Stimulated activated memory B cell treated with anti-CD40 and anti-IgM and Interleukin-4, amounts not matched to agents 10 μg/mL and 1 μg/mL and 100 μg/mL, for 72 hours (primary cell): ENCODE data around the gene CTNNBL1.

Experiments used
- ATAC-seq: fragments of 150-1000 bp; cut with Tn5 transposase; 2 replicates; pipeline ENCODE4 v1.10.0; 2021
- H3K27ac Mint-ChIP-seq: one replicate; pipeline ENCODE4 v1.8.0; 2022; ENCODE audit warnings: mild to moderate bottlenecking, mixed read lengths
- H3K27me3 Mint-ChIP-seq: one replicate; pipeline ENCODE4 v1.8.0; 2022; ENCODE audit warnings: mixed read lengths
- H3K36me3 Mint-ChIP-seq: one replicate; pipeline ENCODE4 v1.8.0; 2022; ENCODE audit warnings: mixed read lengths
- H3K4me1 Mint-ChIP-seq: one replicate; pipeline ENCODE4 v1.8.0; 2022; ENCODE audit warnings: mixed read lengths
- H3K4me3 Mint-ChIP-seq: one replicate; pipeline ENCODE4 v1.8.0; 2022; ENCODE audit warnings: mild to moderate bottlenecking, moderate library complexity, mixed read lengths
- H3K9me3 Mint-ChIP-seq: one replicate; pipeline ENCODE4 v1.8.0; 2022; ENCODE audit warnings: mixed read lengths

The CTNNBL1 gene

GRCh38 chr20:37733416-37733815 is 39.6 kb downstream of the CTNNBL1 start:
- Mint-ChIP-seq H3K4me3 (no peak overlapping the region), H3K36me3 (peaks cover 64% of the 10 kb centered on the region), H3K4me1 (peaks cover 29% of the 10 kb centered on the region), H3K27ac (no peak overlapping the region), H3K9me3 (no peaks in the 10 kb centered on the region), H3K27me3 (no peaks in the 10 kb centered on the region)
- ATAC-seq = no peak

GRCh38 chr20:37734228-37734985 is 40.6 kb downstream of the CTNNBL1 start:
- H3K27me3 Mint-ChIP-seq = no peaks in the 10 kb centered on the region
- no peak overlapping the region for H3K27ac Mint-ChIP-seq
- no peaks in the 10 kb centered on the region for H3K9me3 Mint-ChIP-seq
- no peak overlapping the region for H3K4me3 Mint-ChIP-seq
- H3K4me1 Mint-ChIP-seq = peaks cover 24% of the 10 kb centered on the region
- H3K36me3 Mint-ChIP-seq = peaks cover 71% of the 10 kb centered on the region
- ATAC-seq = no peak

- H3K9me3 Mint-ChIP-seq = no peaks in the 10 kb centered on the region
- no peaks in the 10 kb centered on the region for H3K27me3 Mint-ChIP-seq
- no peak overlapping the region for H3K27ac Mint-ChIP-seq
- ATAC-seq = no peak
- peaks cover 15% of the 10 kb centered on the region for H3K4me1 Mint-ChIP-seq
- H3K4me3 Mint-ChIP-seq = no peak overlapping the region
- peaks cover 81% of the 10 kb centered on the region for H3K36me3 Mint-ChIP-seq
Observed at GRCh38 chr20:37735541-37735940, 41.7 kb downstream of the CTNNBL1 start.

DNA sequence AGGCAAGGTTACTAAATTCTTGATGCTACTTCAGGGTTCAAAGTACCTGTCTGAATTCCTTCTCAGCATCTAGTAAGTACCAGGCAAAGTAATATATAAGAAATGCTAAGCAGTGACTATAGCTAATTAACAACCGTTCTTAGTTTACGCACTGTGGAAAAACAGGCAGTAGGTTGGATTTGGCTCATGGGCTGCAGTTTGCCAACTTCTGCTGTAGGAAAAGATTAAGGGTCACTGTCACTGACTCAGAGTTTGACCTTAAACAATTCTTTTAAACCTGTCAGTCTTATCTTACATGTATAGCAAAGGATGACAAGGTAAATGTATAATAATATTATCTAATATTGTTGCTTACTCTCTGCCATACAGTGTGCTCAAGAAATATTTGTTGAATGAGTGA is 42.3 kb downstream of the CTNNBL1 start:
- Mint-ChIP-seq H3K27ac (no peak overlapping the region), H3K4me1 (peaks cover 15% of the 10 kb centered on the region), H3K9me3 (no peaks in the 10 kb centered on the region), H3K27me3 (no peaks in the 10 kb centered on the region), H3K4me3 (no peak overlapping the region), H3K36me3 (peaks cover 81% of the 10 kb centered on the region)
- ATAC-seq = no peak

DNA sequence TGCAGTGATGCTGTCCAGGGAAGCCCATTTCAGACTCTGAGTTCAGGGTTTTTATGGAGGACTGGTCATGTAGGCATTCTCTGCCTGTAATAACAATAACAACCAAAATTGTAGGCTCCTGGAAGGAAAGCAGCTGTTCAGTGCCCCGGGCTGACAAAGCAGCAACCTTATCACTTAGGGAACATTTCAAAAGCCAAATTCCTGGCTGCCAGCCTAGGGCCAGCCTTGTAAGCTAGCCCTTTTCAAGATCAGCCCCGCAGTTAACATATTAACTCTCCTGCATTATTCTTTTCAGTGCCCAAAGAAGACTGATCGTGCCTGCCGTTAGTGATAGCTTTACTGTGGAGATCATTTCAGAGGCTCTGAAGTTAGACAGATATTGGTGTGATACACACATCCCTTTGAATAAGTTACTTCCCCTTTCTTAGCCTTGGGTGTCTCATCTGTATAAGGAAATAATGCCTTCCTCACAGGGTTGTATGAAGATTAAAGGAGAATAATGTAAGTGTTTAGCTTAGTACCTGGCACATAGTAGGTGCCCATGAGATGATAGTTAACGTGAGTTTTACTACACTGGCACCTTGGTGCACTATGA is 44.1 kb downstream of the CTNNBL1 start:
- Mint-ChIP-seq H3K4me3 (no peak overlapping the region), H3K36me3 (peaks cover 69% of the 10 kb centered on the region), H3K4me1 (peaks cover 3% of the 10 kb centered on the region), H3K27ac (no peak overlapping the region), H3K27me3 (no peaks in the 10 kb centered on the region), H3K9me3 (no peaks in the 10 kb centered on the region)
- ATAC-seq = no peak

- no peak overlapping the region for H3K27ac Mint-ChIP-seq
- H3K36me3 Mint-ChIP-seq = peaks cover 61% of the 10 kb centered on the region
- H3K27me3 Mint-ChIP-seq = no peaks in the 10 kb centered on the region
- no peak for ATAC-seq
- H3K4me1 Mint-ChIP-seq = peaks cover 17% of the 10 kb centered on the region
- no peaks in the 10 kb centered on the region for H3K9me3 Mint-ChIP-seq
- no peak overlapping the region for H3K4me3 Mint-ChIP-seq
Observed at GRCh38 chr20:37741055-37741454, 47.2 kb downstream of the CTNNBL1 start.

- H3K4me3 Mint-ChIP-seq = no peak overlapping the region
- peaks cover 63% of the 10 kb centered on the region for H3K36me3 Mint-ChIP-seq
- peaks cover 17% of the 10 kb centered on the region for H3K4me1 Mint-ChIP-seq
- ATAC-seq = no peak
- H3K27me3 Mint-ChIP-seq = no peaks in the 10 kb centered on the region
- no peaks in the 10 kb centered on the region for H3K9me3 Mint-ChIP-seq
- no peak overlapping the region for H3K27ac Mint-ChIP-seq
Observed at GRCh38 chr20:37741570-37741969, 47.7 kb downstream of the CTNNBL1 start.

GRCh38 chr20:37742131-37742530 is 48.3 kb downstream of the CTNNBL1 start:
- H3K27ac Mint-ChIP-seq = no peak overlapping the region
- H3K36me3 Mint-ChIP-seq = peaks cover 62% of the 10 kb centered on the region
- no peaks in the 10 kb centered on the region for H3K9me3 Mint-ChIP-seq
- H3K4me1 Mint-ChIP-seq = peaks cover 17% of the 10 kb centered on the region
- no peak overlapping the region for H3K4me3 Mint-ChIP-seq
- no peaks in the 10 kb centered on the region for H3K27me3 Mint-ChIP-seq
- no peak for ATAC-seq

DNA sequence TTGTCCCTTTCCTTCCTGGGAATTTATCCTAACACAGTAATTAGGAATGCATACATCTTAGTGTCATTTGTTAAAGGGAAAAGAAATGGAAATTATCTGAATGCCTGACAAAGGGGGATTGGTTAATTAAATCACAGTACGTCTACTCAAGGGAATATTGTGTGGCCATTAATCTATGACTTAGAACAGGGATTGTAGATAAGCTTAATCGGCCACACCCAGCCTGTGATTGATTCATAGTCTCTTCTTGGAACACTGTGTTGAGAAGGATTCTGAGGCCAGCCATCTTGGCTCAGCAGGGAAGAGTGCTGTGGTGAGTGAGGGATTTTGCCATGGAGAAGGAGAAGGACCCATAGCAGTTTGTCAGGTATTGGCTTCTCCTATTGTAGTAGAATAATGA is 50.5 kb downstream of the CTNNBL1 start:
- Mint-ChIP-seq H3K9me3 (no peaks in the 10 kb centered on the region), H3K27ac (peak overlapping the region; percentile 25), H3K4me3 (no peak overlapping the region), H3K27me3 (no peaks in the 10 kb centered on the region), H3K36me3 (peaks cover 53% of the 10 kb centered on the region), H3K4me1 (peaks cover 21% of the 10 kb centered on the region)
- ATAC-seq = no peak

GRCh38 chr20:37745553-37745952 is 51.7 kb downstream of the CTNNBL1 start:
- peaks cover 29% of the 10 kb centered on the region for H3K4me1 Mint-ChIP-seq
- peak overlapping the region; percentile 67 for H3K27ac Mint-ChIP-seq
- no peaks in the 10 kb centered on the region for H3K9me3 Mint-ChIP-seq
- peaks cover 49% of the 10 kb centered on the region for H3K36me3 Mint-ChIP-seq
- peak; percentile 56 for ATAC-seq
- H3K27me3 Mint-ChIP-seq = no peaks in the 10 kb centered on the region
- H3K4me3 Mint-ChIP-seq = no peak overlapping the region

GRCh38 chr20:37748015-37748414 is 54.2 kb downstream of the CTNNBL1 start:
- peaks cover 29% of the 10 kb centered on the region for H3K4me1 Mint-ChIP-seq
- no peak overlapping the region for H3K4me3 Mint-ChIP-seq
- no peaks in the 10 kb centered on the region for H3K9me3 Mint-ChIP-seq
- ATAC-seq = no peak
- H3K36me3 Mint-ChIP-seq = peaks cover 55% of the 10 kb centered on the region
- no peak overlapping the region for H3K27ac Mint-ChIP-seq
- no peaks in the 10 kb centered on the region for H3K27me3 Mint-ChIP-seq

DNA sequence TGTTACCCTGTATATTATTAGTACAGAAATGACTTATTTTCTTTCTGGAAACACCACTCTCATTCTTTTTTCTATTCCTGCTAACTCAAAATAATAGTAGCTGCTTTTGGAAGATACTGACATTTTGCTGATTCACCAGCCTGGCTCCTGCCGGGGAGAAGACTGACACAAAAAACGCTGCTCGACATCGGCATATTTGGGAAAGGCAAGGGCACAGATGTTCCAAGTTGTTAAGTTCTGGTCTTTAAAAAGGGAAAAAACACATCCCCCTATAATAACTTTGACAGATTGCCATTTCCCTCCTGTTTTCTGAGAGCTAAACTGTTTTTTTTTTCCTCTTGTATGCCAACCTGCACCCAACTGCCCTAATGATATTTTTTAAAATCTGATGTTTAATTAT is 55.4 kb downstream of the CTNNBL1 start:
- H3K9me3 Mint-ChIP-seq = no peaks in the 10 kb centered on the region
- peaks cover 56% of the 10 kb centered on the region for H3K36me3 Mint-ChIP-seq
- peak overlapping the region; percentile 60 for H3K27ac Mint-ChIP-seq
- no peaks in the 10 kb centered on the region for H3K27me3 Mint-ChIP-seq
- ATAC-seq = no peak
- peaks cover 28% of the 10 kb centered on the region for H3K4me1 Mint-ChIP-seq
- no peak overlapping the region for H3K4me3 Mint-ChIP-seq

- peak; percentile 69 for ATAC-seq
- Mint-ChIP-seq H3K27ac (peak overlapping the region; percentile 60), H3K4me1 (peaks cover 22% of the 10 kb centered on the region), H3K4me3 (no peak overlapping the region), H3K9me3 (no peaks in the 10 kb centered on the region), H3K36me3 (peaks cover 57% of the 10 kb centered on the region), H3K27me3 (no peaks in the 10 kb centered on the region)
Observed at GRCh38 chr20:37749620-37750403, 56.0 kb downstream of the CTNNBL1 start.

GRCh38 chr20:37755665-37756064 is 61.8 kb downstream of the CTNNBL1 start:
- Mint-ChIP-seq H3K27me3 (no peaks in the 10 kb centered on the region), H3K27ac (peak overlapping the region; percentile 3), H3K9me3 (no peaks in the 10 kb centered on the region), H3K4me1 (peaks cover 24% of the 10 kb centered on the region), H3K4me3 (no peak overlapping the region), H3K36me3 (peaks cover 70% of the 10 kb centered on the region)
- ATAC-seq = no peak

DNA sequence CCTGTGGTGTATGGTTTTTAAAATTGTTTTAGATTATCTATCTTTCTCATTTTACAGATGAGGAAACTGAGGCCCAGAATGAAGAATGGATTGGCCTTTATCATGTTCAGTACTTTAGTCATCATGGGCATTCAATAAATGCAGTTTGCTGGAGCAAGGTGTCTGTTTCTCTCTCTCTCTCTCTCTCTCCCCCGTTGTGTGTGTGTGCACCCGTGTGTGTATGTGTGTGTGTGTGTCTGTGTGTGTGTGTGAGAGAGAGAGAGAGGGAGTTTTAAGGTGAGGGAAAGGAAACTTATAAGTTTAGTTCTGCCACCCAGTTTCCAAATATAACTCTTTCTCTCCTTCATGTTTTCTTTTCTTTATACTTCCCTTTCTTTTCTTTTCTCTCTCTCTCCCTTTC is 62.4 kb downstream of the CTNNBL1 start:
- ATAC-seq = no peak
- Mint-ChIP-seq H3K4me3 (no peak overlapping the region), H3K27ac (peak overlapping the region; percentile 3), H3K36me3 (peaks cover 69% of the 10 kb centered on the region), H3K9me3 (no peaks in the 10 kb centered on the region), H3K27me3 (no peaks in the 10 kb centered on the region), H3K4me1 (peaks cover 24% of the 10 kb centered on the region)
